Common myeloid progenitor, CD34-positive (primary cell): Measurements from ENCODE around the gene GPN2.
A peak's percentile ranks its signal among the peaks of the same experiment; 100 is the strongest.
"Not testable (repeated sequence)": the region's sequence is repeated elsewhere in the genome, so short reads cannot be mapped to it uniquely, and the experiment has no call there.

ENCODE experiments used
- CTCF ChIA-PET: fragments of 350-600 bp; sonication (Branson Sonifier 250); formaldehyde crosslinking; loops from one replicate; lab custom pipeline; 2021; ENCODE audit warnings: antibody characterized with exemption; lab: Charles Lee
- POLR2A ChIA-PET: fragments of 350-600 bp; sonication (Branson Sonifier 250); formaldehyde crosslinking; loops from one replicate; lab custom pipeline; 2021; ENCODE audit warnings: antibody characterized with exemption; lab: Charles Lee
- DNase-seq, 3 donors: peaks; one replicate each; pipeline versions ENCODE4 v3.0.0 to v3.0.0-alpha.2; 2013
- H3K27ac ChIP-seq, 2 experiments: 1 replicate in 1 of 2; 2 replicates in 1 of 2; pipeline ENCODE4 v1.7.0; 2013; ENCODE audit warnings: inconsistent platforms in 2 of 2, low read length in 2 of 2, mild to moderate bottlenecking in 2 of 2, low read depth in 1 of 2, moderate library complexity in 1 of 2; ENCODE audit not compliant: severe bottlenecking in 2 of 2, insufficient read depth in 1 of 2, poor library complexity in 1 of 2
- H3K27me3 ChIP-seq, 5 experiments: replicated peaks in 2 of 5; 1 replicate in 3 of 5; 2 replicates in 2 of 5; pipeline versions ENCODE4 v1.6.1 to v1.7.0; 2013; ENCODE audit warnings: low read length in 4 of 5, mild to moderate bottlenecking in 2 of 5, moderate library complexity in 2 of 5, inconsistent platforms in 1 of 5; ENCODE audit not compliant: insufficient read depth in 5 of 5, control insufficient read depth in 4 of 5
- H3K36me3 ChIP-seq, 4 experiments: 1 replicate in 2 of 4; 2 replicates in 2 of 4; pipeline versions ENCODE4 v1.6.1 to v1.7.0; 2013; ENCODE audit warnings: low read length in 3 of 4, control low read depth in 1 of 4, mild to moderate bottlenecking in 1 of 4; ENCODE audit not compliant: control insufficient read depth in 4 of 4, insufficient read depth in 4 of 4
- H3K4me1 ChIP-seq, 4 experiments: 1 replicate in 3 of 4; 2 replicates in 1 of 4; pipeline versions ENCODE4 v1.6.1 to v1.7.1; 2013; ENCODE audit warnings: low read length in 3 of 4, mild to moderate bottlenecking in 3 of 4, control low read depth in 1 of 4, inconsistent platforms in 1 of 4, moderate library complexity in 1 of 4; ENCODE audit not compliant: control insufficient read depth in 4 of 4, insufficient read depth in 4 of 4; ENCODE audit errors: control extremely low read depth in 1 of 4
- H3K4me3 ChIP-seq, 7 experiments: 1 replicate in 4 of 7; 2 replicates in 3 of 7; pipeline versions ENCODE4 v1.5.1 to v1.7.0; 2013; ENCODE audit warnings: mild to moderate bottlenecking in 7 of 7, low read length in 6 of 7, moderate library complexity in 6 of 7, inconsistent platforms in 2 of 7, low read depth in 2 of 7, control low read depth in 1 of 7; ENCODE audit not compliant: insufficient read depth in 4 of 7, control insufficient read depth in 1 of 7; ENCODE audit errors: extremely low read depth in 1 of 7
- H3K9me3 ChIP-seq, 5 experiments: 1 replicate in 4 of 5; 2 replicates in 1 of 5; pipeline versions ENCODE4 v1.6.1 to v1.7.1; 2013; ENCODE audit warnings: low read length in 4 of 5, mild to moderate bottlenecking in 2 of 5, inconsistent platforms in 1 of 5, low read depth in 1 of 5, moderate library complexity in 1 of 5; ENCODE audit not compliant: control insufficient read depth in 4 of 5, insufficient read depth in 2 of 5; ENCODE audit errors: control extremely low read depth in 1 of 5
- WGBS: methylation state at CpG from one replicate; pipeline ENCODE4 v1.1.5; 2013; ENCODE audit not compliant: insufficient coverage; 5-methylcytosine and 5-hydroxymethylcytosine counted together

GPN2 gene

GRCh38 chr1:26837665-26838064 lies 52.4 kb downstream of the GPN2 start:
- peaks cover 10 to 62% (median 38%) of the 10 kb centered on the region in 4 experiments for H3K36me3 ChIP-seq
- POLR2A ChIA-PET = interaction anchor here (0.6 kb wide), 1 partner anchor 997 kb away, joined by 4 read pairs; no protein-coding TSS in a partner anchor
- not testable (repeated sequence) for H3K4me3 ChIP-seq, DNase-seq, H3K9me3 ChIP-seq, H3K27ac ChIP-seq, H3K27me3 ChIP-seq
- CTCF ChIA-PET = interaction anchor here (0.6 to 3.0 kb wide), 4 partner anchors 10 to 28 kb away, joined by 3 to 11 read pairs (median 6); no protein-coding TSS in a partner anchor
- H3K4me1 ChIP-seq = peaks cover 9 to 21% (median 20%) of the 10 kb centered on the region in 4 experiments
- 94% methylated on average over 5 of the region's 5 CpGs for WGBS

- WGBS = 19% methylated on average over 16 of the region's 23 CpGs
- Histone ChIP-seq H3K36me3 (peaks cover 5 to 50% (median 27%) of the 10 kb centered on the region in 4 experiments), H3K4me3 (peak overlapping the region in 4 of 7 experiments; percentile 21 to 53 (median 36)), H3K27me3 (no peaks in the 10 kb centered on the region), H3K4me1 (peaks cover 13 to 48% (median 33%) of the 10 kb centered on the region in 4 experiments), H3K27ac (peak overlapping the region; percentile 70 to 85), H3K9me3 (no peaks in the 10 kb centered on the region)
- ChIA-PET CTCF (interaction anchor here (0.6 to 9.5 kb wide), 23 partner anchors 9 to 296 kb away, joined by 3 to 90 read pairs (median 4); no protein-coding TSS in a partner anchor), POLR2A (interaction anchor here (0.6 to 0.9 kb wide), 4 partner anchors 13 to 57 kb away, joined by 3 to 5 read pairs (median 3); partner anchors contain the start of gene GPN2)
- DNase-seq = peak; percentile 96 to 99 (median 97)
These were observed 56.4 kb downstream of the GPN2 start for GRCh38 chr1:26833432-26834405.

DNA sequence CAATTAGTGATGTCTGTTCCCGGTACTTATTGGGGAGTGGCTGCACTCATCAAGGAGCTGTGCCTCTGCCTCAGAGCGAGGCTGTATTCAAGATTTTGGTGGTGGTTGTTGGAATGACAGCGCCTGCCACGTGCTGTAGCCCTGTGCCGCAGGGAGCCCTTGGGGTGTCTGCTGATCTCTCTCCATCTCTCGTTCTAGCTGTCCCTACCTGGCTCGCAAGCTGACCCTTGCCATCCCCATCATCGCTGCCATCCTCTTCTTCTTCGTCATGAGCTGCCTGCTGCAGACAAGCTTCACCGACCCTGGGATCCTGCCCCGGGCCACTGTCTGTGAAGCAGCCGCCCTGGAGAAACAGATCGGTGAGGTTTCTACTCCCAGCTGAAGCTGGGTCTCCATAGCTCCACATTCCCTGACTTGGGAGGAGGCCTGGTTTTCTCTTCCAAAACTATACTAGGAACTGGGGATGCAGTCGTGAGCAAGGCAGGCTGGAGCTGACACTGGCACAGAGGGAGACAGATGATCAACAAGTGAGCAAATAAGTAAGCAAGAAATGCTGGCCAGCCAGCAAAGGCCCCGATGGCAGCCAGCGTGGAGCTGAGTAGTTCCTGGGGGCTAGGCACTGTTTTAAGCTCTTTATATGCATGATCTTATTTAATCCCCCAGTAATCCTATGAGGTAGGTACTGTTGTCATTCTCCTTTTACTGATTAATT lies 57.7 kb downstream of the GPN2 start:
- Histone ChIP-seq H3K4me3 (no peak overlapping the region), H3K9me3 (no peaks in the 10 kb centered on the region), H3K4me1 (peaks cover 13 to 61% (median 45%) of the 10 kb centered on the region in 4 experiments), H3K27ac (peak overlapping the region; percentile 13 to 85), H3K36me3 (peaks cover 5 to 44% (median 25%) of the 10 kb centered on the region in 4 experiments), H3K27me3 (no peaks in the 10 kb centered on the region)
- ChIA-PET POLR2A (no interaction called here), CTCF (interaction anchor here (0.7 to 9.5 kb wide), 14 partner anchors 9 to 277 kb away, joined by 3 to 90 read pairs (median 7); no protein-coding TSS in a partner anchor)
- WGBS = 98% methylated on average over 15 of the region's 16 CpGs
- DNase-seq = no peak

- ChIA-PET POLR2A (no interaction called here), CTCF (interaction anchor here (0.7 to 9.5 kb wide), 12 partner anchors 8 to 278 kb away, joined by 3 to 90 read pairs (median 5); no protein-coding TSS in a partner anchor)
- 100% methylated on average over 1 of the region's 3 CpGs for WGBS
- H3K36me3 ChIP-seq = peaks cover 5 to 44% (median 25%) of the 10 kb centered on the region in 4 experiments
- no peak overlapping the region for H3K27ac ChIP-seq
- H3K4me1 ChIP-seq = peaks cover 13 to 64% (median 48%) of the 10 kb centered on the region in 4 experiments
- no peaks in the 10 kb centered on the region for H3K9me3 ChIP-seq
- H3K4me3 ChIP-seq = no peak overlapping the region
- peak in 1 of 3 donors; percentile 22 for DNase-seq
- no peaks in the 10 kb centered on the region for H3K27me3 ChIP-seq
These were observed 58.4 kb downstream of the GPN2 start for GRCh38 chr1:26831546-26832248.

- Histone ChIP-seq H3K4me1 (peaks cover 13 to 68% (median 50%) of the 10 kb centered on the region in 4 experiments), H3K4me3 (no peak overlapping the region), H3K27me3 (no peaks in the 10 kb centered on the region), H3K27ac (no peak overlapping the region), H3K9me3 (no peaks in the 10 kb centered on the region), H3K36me3 (peaks cover 2 to 41% (median 22%) of the 10 kb centered on the region in 4 experiments)
- 100% methylated on average over 2 of the region's 3 CpGs for WGBS
- DNase-seq = no peak
- CTCF ChIA-PET = interaction anchor here (1.0 to 9.5 kb wide), 7 partner anchors 10 to 232 kb away, joined by 3 to 90 read pairs (median 8); no protein-coding TSS in a partner anchor
- POLR2A ChIA-PET = no interaction called here
These were observed 59.0 kb downstream of the GPN2 start for GRCh38 chr1:26831059-26831458.
